Activated T-cell treated with anti-CD3 and anti-CD28 coated beads for 1 hour (primary cell): ENCODE results near the gene HIKESHI.
"Not testable (repeated sequence)": the region's sequence is repeated elsewhere in the genome, so short reads cannot be mapped to it uniquely, and the experiment has no call there.

Experiments
- DNase-seq: peaks from one replicate; pipeline ENCODE4 v3.0.0-alpha.2; 2020; ENCODE audit warnings: low read depth

The HIKESHI gene, protein sequence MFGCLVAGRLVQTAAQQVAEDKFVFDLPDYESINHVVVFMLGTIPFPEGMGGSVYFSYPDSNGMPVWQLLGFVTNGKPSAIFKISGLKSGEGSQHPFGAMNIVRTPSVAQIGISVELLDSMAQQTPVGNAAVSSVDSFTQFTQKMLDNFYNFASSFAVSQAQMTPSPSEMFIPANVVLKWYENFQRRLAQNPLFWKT

DNA sequence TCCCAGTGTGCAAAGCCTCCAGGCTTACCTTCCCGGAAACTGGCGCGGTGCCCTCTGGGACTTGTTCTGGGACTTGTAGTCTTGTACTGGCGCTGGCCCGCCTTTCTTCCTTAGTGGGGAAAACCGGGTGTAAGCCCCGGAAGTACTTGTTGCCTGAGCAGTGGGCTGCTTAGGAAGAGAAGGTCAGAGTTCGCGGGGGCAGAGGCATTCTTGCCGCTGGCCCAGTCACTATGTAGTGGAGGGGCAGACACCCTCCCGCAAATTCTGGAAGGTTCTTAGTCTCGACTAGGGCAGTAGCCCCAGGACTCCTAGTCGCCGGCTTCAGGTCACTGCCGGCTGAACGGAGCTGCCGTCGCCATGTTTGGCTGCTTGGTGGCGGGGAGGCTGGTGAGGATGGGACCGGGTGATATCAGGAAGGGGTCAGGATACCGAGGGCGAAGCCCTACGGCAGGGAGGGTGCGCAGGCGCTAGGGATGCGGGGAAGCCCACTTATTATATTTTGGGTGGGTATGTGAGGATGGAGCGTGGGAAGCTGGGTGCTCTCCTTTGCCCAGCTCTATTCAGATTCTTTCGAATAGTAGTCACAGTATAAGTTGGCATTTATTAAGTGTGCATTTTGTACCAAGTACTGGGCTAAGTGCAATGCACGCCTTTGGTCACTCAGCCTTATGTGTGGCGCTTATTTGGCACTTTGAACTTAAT is at the start of gene HIKESHI:
Gene HIKESHI (plus strand): TSS at position 149 of the 702 bp plus-strand sequence. CDS start 209 bp downstream, at position 358.
- DNase-seq, result peak; percentile 91

DNA sequence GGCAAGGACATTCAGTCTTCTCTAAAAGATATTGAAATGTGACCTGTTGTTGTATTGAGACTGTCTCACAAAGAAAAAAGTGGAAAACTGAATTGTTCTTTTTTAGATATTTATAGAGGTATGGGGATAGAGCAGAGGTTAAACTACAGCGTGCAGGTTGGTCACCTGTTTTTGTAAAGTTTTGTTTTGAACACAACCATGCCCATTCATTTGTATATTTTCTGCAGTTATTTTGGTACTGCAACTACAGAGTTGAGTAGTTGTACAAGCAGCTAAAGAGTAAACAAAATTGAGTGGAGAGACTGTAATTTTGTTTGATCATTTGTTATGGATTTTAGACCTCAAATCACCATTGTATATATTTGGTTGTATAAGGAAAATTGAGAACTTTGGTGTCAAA is 46.1 kb upstream of the HIKESHI start:
- DNase-seq, result no peak

DNA sequence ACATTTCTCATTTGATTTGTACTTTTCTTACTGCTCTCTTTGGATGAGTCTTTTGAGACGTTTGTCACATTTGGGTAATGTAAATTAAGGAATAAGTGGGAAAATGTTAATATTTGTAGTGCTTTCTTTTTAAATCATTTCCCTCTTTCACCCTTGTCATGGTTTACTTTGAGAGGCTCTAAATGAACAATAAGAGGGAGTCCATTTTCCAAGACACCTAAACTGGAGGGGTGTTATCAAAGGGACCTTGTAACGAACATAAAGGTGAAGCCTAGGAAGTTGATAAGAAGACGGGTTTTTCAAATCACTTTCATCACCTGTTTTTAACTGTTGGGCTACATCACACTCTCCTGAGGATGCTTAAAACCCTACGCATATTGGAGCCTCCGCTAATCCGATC is 45.4 kb upstream of the HIKESHI start:
- DNase-seq, result no peak

DNA sequence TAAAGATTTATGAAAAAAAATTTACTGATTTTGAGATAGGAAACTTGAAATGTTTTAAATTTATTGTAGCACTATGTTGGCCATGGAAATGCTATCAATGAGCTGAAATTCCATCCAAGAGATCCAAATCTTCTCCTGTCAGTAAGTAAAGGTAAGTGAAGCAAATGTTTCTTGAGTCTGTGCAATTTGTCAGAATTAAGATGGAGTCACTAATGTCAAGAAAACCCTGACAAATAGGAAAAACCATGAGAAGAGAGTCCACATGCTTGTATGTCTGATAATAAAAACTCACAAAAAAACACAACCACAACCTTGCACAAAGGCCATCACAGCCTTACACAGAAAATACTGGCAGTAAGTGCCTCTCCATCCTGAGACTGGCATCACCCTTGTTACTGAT is 44.6 kb upstream of the HIKESHI start:
- no peak for DNase-seq

DNA sequence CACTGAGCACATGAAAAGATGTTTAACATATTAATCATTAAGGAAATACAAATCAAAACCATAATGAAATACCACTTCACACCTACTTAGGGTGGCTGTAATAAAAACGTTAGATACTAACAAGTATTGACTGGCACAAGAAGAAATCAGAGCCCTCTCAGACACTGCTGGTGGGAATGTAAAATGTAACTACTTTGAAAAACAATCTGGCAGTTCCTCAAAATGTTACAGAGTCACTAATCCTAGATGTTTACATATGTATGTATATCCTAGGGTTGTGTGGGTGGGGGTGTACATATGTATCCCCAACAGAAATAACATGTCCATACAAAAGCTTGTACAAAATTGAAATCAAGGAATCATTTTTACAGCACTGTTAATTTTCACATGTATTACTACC is 42.3 kb upstream of the HIKESHI start:
- no peak for DNase-seq

DNA sequence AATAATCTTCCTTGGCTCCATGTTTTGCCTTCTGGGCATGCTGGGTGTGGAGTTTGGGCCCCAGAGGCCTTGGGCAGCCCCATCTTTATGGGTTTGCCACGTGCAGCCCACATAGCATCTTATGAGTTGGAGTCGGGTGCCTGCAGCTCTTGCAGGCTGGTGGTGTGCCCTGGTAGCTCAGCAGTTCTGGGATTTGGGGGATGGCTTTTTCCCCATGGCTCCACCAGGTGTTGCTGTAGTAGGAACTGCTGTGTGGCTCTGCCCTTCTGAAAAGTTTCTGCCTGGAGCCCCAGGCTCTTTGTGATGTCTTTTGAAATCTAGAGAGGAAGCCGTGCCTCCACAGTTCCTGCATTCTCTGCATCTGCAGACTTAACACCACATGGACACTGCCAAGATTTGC is 40.7 kb upstream of the HIKESHI start:
- DNase-seq, result no peak

DNA sequence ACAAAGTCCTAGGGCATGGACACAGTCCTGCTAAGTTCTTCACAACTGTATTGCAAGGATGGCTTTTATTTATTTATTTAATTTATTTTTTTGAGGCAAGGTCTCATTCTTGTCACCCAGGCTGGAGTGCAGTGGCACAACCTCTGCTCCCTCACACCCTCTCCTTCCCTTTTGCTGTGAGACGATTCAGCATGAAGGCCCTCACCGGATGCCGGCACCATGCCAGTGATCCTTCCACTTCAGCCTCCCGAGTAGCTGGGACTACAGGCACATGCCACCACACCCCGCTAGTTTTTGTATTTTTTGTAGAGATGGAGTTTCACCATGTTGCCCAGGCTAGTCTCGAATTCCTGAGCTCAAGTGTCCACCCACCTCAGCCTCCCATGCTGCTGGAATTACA is 39.7 kb upstream of the HIKESHI start:
- DNase-seq, result no peak

DNA sequence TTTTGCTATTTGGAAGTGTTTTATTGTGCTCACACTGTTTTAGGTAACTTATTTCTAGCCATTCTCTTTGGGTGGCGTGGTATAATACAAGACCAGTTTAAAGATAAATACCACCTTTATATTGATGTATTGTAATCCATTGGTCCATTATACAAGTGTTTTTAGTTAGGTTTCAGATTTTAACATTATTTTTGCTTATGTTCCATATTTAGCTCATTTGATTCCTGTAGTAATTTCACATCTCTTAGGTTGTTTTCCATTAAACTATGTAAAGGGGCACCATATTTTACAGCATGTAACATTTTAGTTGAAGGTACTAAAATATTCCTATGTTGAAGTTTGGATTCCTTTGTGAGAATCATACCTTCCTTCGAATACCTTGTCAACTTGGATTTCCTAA is 37.4 kb upstream of the HIKESHI start:
- DNase-seq, result no peak

DNA sequence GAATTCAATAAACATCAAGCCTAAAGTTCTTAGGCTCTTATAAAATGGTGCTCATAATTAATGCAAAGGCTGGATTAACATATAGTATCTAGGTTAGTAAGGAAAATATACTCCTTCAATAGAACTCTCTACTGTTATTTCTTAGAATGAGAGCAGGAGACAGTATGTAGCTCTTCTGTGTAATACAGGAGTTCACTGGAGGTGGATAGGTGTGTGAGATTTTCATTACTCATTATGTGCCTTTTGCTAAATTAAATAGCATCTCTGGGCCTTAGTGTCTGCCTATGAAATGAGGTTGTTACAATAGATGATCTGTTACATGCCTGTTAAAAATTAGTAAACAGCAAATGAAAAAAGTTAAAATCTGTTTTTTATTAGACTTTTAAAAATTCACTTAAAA is 36.8 kb upstream of the HIKESHI start:
- DNase-seq, result no peak

DNA sequence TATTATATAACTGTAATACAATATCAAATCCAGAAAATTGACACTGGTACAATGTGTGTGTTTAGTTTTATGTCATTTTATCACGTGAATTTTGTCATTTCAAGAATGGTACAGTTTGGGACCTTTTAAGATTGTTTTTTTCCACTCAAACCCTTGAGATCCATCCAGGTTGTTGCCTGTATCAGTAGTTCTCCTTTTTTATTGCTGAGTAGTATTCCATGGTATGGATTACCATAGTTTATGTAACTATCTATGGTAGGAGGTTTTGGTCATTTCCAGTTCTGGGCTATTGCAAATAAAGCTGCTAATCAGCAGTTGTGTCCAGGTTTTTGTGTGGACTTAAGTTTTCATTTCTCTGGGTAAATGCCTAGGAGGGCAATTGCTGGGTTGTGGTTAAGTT is 32.4 kb upstream of the HIKESHI start:
- no peak for DNase-seq

DNA sequence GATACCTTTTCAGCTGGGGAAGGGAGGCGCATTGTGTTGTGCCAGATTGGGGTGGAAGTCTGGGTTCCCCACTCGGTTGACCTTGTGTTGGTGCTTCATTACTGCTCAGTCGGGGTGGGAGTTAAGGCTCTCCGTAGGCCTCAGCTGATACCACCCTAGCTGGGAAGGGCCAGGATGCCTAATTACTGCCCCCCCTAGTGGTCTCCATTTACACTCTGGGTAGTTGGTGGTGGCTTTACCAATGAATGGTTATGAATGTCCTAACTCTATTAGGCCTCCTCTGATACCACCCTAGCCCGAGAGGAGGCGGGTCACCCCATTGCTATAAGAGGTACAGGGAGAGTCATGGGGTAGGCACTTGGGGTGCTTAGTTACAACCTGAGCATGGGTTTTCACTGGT is 27.5 kb upstream of the HIKESHI start:
- no peak for DNase-seq

DNA sequence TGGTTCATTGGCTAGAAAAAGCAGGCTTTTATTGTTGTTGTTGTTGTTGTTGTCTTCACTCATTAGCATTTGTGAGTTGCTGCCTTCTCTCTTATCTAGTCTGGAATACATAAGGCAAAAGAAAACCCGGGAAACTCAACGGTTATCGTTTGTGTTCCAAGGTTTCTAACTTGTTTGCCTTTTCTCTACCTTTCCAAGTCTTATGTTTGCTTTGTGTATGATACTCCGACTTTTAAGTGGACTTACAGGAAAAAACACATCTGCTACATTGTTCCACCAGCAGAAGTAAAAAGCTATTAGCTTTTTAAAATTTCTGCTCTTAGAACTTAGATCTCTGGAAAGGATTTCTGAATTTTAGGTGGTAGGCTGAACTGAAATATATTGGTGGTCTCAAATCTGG is 27.0 kb upstream of the HIKESHI start:
- DNase-seq, result no peak

DNA sequence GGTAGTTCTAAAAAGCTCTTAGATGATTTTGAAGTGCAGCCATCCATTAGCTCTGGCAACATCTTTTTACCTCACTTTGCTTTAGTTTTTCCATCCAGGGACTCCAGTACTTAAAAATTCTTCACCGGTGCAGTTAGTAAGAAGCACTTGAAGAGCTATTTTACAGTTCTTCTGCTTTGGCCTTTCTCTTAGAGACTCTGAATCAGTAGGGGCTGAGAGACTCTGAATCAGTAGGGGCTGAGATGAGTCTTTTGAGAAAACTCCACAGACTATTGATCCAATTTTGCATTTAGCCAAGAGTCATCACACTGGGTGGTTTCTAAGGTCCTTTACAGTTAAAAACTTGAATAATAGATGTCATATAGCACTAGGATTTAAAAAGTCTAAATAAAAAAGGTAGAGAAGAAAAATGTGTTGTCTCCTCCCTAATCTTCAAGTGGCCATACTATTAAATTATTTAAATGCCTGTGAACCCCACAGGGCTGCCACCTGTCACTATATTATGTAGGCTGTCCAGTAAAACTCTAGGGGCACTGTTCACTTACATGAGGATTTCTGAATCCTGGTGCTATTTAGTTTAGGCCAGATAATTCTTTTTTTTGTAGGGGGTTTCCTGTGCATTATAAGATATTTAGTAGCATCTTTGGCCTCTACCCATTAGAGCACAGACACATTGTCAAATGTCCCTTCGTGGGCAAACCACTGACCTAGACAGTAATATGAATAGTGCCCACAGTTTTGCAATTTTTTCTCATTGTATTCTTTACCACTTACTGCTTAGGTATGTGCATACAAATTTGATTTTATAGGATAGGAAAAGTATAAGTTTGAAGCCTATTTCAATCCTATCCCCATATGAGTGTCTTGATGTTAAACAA is 26.3 kb upstream of the HIKESHI start:
- no peak for DNase-seq

DNA sequence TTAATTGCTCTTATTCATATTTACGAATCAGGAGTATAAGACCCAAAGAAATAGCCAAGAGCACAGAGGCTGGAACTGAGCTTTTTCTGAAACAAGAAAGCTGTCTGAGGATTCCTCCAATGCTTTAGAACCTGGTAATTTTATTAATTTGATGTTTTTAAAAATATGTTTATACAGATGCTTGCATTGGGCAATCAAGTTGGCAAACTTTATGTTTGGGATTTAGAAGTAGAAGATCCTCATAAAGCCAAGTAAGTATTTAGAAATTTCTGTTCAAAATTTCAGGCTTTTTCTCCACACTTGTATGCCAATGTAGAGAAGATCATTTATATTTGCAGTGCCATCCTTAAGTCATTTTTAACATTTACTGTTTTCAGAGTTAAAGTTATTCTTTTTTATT is 24.3 kb upstream of the HIKESHI start:
- no peak for DNase-seq

DNA sequence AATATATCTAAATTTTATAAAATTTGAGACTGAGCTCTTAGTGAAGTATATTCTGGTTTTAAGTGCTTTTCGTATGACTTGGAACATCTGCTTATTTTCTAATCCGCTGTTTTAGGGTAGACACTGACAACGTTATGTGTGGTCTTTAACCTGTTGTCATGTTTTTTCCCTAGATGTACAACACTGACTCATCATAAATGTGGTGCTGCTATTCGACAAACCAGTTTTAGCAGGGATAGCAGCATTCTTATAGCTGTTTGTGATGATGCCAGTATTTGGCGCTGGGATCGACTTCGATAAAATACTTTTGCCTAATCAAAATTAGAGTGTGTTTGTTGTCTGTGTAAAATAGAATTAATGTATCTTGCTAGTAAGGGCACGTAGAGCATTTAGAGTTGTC is 23.8 kb upstream of the HIKESHI start:
- no peak for DNase-seq

DNA sequence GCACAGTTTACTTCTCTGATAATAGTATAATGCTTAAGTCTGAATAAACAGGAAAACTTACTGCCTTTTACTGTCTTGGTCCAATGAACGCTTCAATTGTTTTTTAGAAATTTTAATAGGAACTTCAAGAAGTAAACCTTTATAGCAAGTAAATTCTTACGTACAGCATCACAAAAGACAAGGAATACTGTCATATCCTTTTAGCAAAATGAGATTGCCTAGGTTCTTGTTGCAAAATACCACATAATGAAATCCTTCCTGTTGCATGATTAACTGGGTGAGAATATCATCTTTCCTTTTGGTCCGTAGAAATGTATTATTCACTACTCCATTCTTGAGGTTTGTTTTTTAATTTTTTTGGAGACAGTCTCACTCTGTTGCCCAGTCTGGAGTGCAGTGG is 22.3 kb upstream of the HIKESHI start:
- DNase-seq, result no peak

DNA sequence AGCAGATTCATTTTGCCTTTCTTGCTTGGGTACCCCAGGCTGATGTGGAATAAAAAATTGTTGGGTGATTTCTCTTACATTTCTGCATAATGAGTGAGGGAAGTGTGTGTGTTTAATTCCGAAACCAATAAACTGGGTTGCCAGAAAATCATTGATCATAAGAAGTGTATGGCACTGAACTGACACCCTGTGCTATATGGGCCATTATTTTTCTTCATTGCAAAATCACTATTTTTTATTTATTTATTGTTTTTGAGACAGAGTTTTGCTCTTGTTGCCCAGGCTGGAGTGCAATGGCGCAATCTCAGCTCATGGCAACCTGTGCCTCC is 14.6 kb upstream of the HIKESHI start:
- DNase-seq, result no peak

DNA sequence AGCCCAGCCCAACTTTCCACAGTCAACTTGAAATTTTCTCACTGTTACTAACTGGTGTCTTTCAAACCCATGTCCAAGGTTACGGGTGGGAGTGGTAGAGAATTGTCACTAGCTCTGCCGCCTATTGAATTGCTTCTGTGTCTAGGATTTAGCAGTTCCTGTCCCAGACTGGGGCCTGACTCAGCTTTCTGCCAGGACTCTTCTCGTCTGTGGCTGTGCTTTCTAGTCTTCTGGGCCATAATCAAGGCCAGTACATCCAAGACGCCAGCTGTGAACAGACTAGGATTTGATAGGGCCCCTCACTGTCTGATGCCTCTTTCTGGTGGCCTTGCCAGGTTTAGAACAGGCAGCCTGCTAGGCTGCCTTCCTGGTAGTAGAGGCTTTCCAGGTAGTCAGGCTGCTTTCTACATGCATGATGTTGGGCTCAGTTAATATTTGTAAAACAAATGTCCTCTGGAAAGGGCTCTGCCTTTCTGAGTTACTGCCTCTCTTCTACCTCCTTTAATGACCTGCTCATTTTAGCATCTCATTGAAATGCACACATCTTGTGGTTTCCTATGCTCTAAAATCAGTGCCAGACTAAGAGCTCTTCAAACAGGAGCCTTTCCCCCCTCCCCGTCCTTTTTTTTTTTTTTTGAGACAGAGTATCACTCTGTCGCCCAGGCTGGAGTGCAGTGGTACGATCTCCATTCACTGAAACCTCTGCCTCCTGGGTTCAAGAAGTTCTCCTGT is 13.1 kb upstream of the HIKESHI start:
- DNase-seq, result no peak

DNA sequence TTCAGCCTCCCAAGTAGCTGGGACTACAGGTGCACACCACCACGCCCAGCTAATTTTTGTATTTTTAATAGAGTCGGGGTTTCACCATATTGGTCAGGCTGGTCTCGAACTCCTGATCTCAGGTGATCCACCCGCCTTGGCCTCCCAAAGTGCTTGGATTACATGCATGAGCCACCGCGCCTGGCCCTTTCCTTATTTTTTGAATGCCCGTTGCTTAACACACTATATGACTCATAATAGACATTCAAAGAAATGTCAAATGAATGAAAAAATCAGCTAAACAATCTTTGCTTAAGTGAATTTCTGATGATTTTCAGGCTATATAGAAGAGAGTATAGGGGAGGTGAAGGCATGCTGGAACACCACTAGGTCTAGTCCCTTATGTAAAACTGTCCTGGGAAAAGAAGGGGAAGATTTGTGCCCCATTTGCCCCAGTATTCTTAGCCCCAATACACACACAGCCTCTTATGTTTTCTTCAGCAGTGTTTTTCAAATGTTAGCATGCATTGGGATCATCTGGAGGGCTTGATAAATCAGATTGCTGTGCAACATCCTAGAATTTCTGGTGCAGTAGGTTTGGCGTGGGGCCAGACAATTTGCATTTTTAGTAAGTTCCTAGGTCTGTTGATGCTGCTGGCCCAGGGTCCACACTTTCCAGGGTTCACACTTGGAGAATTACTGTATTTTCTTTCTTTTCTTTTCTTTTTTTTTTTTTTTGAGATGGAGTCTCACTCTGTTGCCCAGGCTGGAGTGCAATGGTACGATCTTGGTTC is 12.3 kb upstream of the HIKESHI start:
- DNase-seq, result not testable (repeated sequence)

DNA sequence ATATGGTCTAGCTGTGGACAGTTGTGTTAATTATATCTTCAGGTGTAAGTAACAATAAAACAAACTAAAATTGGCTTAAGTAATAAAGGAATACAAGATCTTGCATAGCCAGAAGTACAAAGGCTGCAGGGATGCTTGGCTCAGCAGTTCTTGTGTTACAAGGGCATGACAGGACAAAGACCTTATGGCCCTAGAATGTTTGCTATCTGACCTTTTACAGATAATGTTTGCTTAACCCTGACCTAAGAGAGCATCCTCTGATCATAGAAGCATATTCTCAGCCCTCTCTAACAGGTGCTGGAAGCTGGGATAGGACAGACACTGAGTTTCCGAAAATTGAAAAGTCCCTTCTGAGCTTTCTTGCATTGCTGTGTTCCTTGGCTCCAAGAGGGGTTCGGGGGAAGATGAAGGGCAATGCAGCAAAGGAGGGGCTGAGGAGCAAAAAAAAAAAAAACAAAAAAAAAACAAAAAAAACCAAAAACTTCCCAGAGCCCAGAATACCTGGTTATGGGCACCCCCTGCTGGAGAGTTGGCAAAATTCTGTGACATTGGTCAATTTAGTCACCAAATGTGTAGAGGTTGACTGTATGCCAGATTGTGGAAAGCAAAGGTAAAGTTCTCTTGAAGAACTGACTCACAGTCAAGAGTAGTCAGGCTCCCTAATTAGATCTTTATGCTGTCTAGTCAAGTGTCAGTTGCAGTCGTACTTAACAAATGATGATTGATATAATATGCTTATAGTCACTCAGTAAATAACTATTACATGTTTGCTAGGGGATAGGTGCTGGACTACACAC is 10.4 kb upstream of the HIKESHI start:
- DNase-seq, result peak; percentile 51
